Ascending aorta (tissue), 2 donors: Measurements from ENCODE around the gene TNKS2. TPM values are rescaled to one million over a fixed set of nuclear protein-coding genes. Genes with fewer than 3 reads are reported as not detected.
A peak's percentile ranks its signal among the peaks of the same experiment; 100 is the strongest.

ENCODE experiments used
- DNase-seq, 2 donors: peaks; one replicate each; pipeline ENCODE4 v3.0.0-alpha.2; 2019; ENCODE audit warnings: low spot score in 2 of 2
- H3K27ac ChIP-seq, 2 donors: fragments of 200-600 bp; sonication (generic); one replicate each; pipeline ENCODE4 v1.5.1; 2016 to 2017; ENCODE audit warnings: mild to moderate bottlenecking in 1 of 2
- H3K27me3 ChIP-seq: fragments of 200-600 bp; sonication (generic); one replicate; pipeline ENCODE4 v1.5.1; 2017
- H3K36me3 ChIP-seq, 2 donors: fragments of 200-600 bp; sonication (generic); one replicate each; pipeline ENCODE4 v1.5.1; 2016
- H3K4me1 ChIP-seq, 2 donors: fragments of 200-600 bp; sonication (generic); one replicate each; pipeline ENCODE4 v1.5.1; 2016 to 2017; ENCODE audit warnings: mild to moderate bottlenecking in 1 of 2
- H3K4me3 ChIP-seq, 2 donors: fragments of 200-600 bp; sonication (generic); one replicate each; pipeline ENCODE4 v1.5.1; 2016 to 2017; ENCODE audit warnings: mild to moderate bottlenecking in 1 of 2
- H3K9me3 ChIP-seq, 2 donors: fragments of 200-600 bp; sonication (generic); one replicate each; pipeline ENCODE4 v1.5.1; 2016
- CTCF ChIP-seq, 3 experiments: fragments of 200-600 bp in 2 of 3; fragments of 450-650 bp in 1 of 3; sonication (generic) in 2 of 3; IDR thresholded peaks; one replicate each; pipeline ENCODE4 v1.5.1; 2016 to 2019; ENCODE audit warnings: antibody characterized with exemption in 3 of 3, mild to moderate bottlenecking in 1 of 3, moderate library complexity in 1 of 3
- intact Hi-C: fragments of 100-400 bp; cut with DNase I; formaldehyde crosslinking; loops from one replicate; pipeline ENCODE4 v1.15.1; 2023
- total RNA-seq: library from RNA; depleted of rRNA; stranded (reverse); fragments of >200 nt; gene quantifications from one replicate; pipeline ENCODE4 v1.1.0, GENCODE V29; 2016

Gene TNKS2
- total RNA-seq, 1 donor from 2014 or later, result 26.4 TPM

- no peaks in the 10 kb centered on the region for H3K9me3 ChIP-seq
- intact Hi-C loops, result loop anchor here (5.0 kb wide), 2 partner anchors 43 to 82 kb away; partner anchors contain the start of genes BTAF1 and TNKS2
- H3K36me3 ChIP-seq, result no peaks in the 10 kb centered on the region
- no peaks in the 10 kb centered on the region for H3K27me3 ChIP-seq
- H3K4me1 ChIP-seq, result peaks cover 3 to 15% of the 10 kb centered on the region in 2 donors
- TF ChIP-seq CTCF (IDR thresholded peaks at IDR 0.05), result no peak
- DNase-seq, result no peak
- H3K4me3 ChIP-seq, result no peak overlapping the region
- H3K27ac ChIP-seq, result peak overlapping the region; percentile 37 to 46
Measured at GRCh38 chr10:91879515-91880170, 81.4 kb downstream of the TNKS2 start.

- Histone ChIP-seq H3K27ac (peak overlapping the region; percentile 37 to 46), H3K27me3 (no peaks in the 10 kb centered on the region), H3K4me1 (peaks cover 3 to 18% of the 10 kb centered on the region in 2 donors), H3K4me3 (no peak overlapping the region), H3K36me3 (no peaks in the 10 kb centered on the region), H3K9me3 (no peaks in the 10 kb centered on the region)
- intact Hi-C loops, result loop anchor here (5.0 kb wide), 2 partner anchors 42 to 83 kb away; partner anchors contain the start of genes BTAF1 and TNKS2
- peak in 1 of 2 donors; percentile 70 for DNase-seq
- TF ChIP-seq CTCF (IDR thresholded peaks at IDR 0.05), result no peak
Measured at GRCh38 chr10:91880310-91880709, 82.1 kb downstream of the TNKS2 start.

- Histone ChIP-seq H3K27ac (peak overlapping the region; percentile 87 to 94), H3K27me3 (no peaks in the 10 kb centered on the region), H3K4me3 (peak overlapping the region in 1 of 2 donors; percentile 55), H3K36me3 (no peaks in the 10 kb centered on the region), H3K9me3 (no peaks in the 10 kb centered on the region), H3K4me1 (peaks cover 3 to 24% of the 10 kb centered on the region in 2 donors)
- intact Hi-C loops, result loop anchor here (5.0 kb wide), 2 partner anchors 39 to 86 kb away; partner anchors contain the start of genes BTAF1 and TNKS2
- no peak for TF ChIP-seq CTCF (IDR thresholded peaks at IDR 0.05)
- peak in 1 of 2 donors; percentile 81 for DNase-seq
Measured at GRCh38 chr10:91883549-91884444, 85.6 kb downstream of the TNKS2 start.

- H3K4me1 ChIP-seq, result peaks cover 3 to 24% of the 10 kb centered on the region in 2 donors
- H3K9me3 ChIP-seq, result no peaks in the 10 kb centered on the region
- no peaks in the 10 kb centered on the region for H3K27me3 ChIP-seq
- no peaks in the 10 kb centered on the region for H3K36me3 ChIP-seq
- no peak for TF ChIP-seq CTCF (IDR thresholded peaks at IDR 0.05)
- peak overlapping the region in 1 of 2 donors; percentile 55 for H3K4me3 ChIP-seq
- H3K27ac ChIP-seq, result peak overlapping the region; percentile 87 to 94
- intact Hi-C loops, result loop anchor here (5.0 kb wide), 2 partner anchors 38 to 87 kb away; partner anchors contain the start of genes BTAF1 and TNKS2
- no peak for DNase-seq
Measured at GRCh38 chr10:91884536-91884935, 86.3 kb downstream of the TNKS2 start.

- no peaks in the 10 kb centered on the region for H3K9me3 ChIP-seq
- intact Hi-C loops, result loop anchor here (2.0 kb wide), 1 partner anchor 23 kb away; the partner anchor contains the start of gene FGFBP3
- H3K36me3 ChIP-seq, result no peaks in the 10 kb centered on the region
- no peaks in the 10 kb centered on the region for H3K27me3 ChIP-seq
- DNase-seq, result no peak
- peaks cover 3 to 24% of the 10 kb centered on the region in 2 donors for H3K4me1 ChIP-seq
- TF ChIP-seq CTCF (IDR thresholded peaks at IDR 0.05), result no peak
- H3K27ac ChIP-seq, result peak overlapping the region; percentile 87 to 94
- H3K4me3 ChIP-seq, result no peak overlapping the region
Measured at GRCh38 chr10:91885362-91886079, 87.3 kb downstream of the TNKS2 start.
